Renal cortex interstitium (tissue), 11 donors: ENCODE measurements around the gene GSK3A. TPM values are rescaled to one million over a fixed set of nuclear protein-coding genes. Genes with fewer than 3 reads are reported as not detected.

Experiments used
- DNase-seq, 11 donors: peaks; one replicate each; pipeline ENCODE4 v3.0.0-alpha.2; 2013; ENCODE audit warnings: low read depth in 9 of 11, low spot score in 4 of 11; ENCODE audit errors: extremely low read depth in 1 of 11
- polyA plus RNA-seq, 3 donors: library from polyadenylated mRNA; unstranded; fragments of 120-200 nt; gene quantifications; one replicate each; pipeline ENCODE4 v1.2.1, GENCODE V29; 2013; ENCODE audit not compliant: insufficient read length in 3 of 3

GSK3A gene
- polyA plus RNA-seq, 3 donors: 63.5 to 80.8 (median 74.0) TPM

DNA sequence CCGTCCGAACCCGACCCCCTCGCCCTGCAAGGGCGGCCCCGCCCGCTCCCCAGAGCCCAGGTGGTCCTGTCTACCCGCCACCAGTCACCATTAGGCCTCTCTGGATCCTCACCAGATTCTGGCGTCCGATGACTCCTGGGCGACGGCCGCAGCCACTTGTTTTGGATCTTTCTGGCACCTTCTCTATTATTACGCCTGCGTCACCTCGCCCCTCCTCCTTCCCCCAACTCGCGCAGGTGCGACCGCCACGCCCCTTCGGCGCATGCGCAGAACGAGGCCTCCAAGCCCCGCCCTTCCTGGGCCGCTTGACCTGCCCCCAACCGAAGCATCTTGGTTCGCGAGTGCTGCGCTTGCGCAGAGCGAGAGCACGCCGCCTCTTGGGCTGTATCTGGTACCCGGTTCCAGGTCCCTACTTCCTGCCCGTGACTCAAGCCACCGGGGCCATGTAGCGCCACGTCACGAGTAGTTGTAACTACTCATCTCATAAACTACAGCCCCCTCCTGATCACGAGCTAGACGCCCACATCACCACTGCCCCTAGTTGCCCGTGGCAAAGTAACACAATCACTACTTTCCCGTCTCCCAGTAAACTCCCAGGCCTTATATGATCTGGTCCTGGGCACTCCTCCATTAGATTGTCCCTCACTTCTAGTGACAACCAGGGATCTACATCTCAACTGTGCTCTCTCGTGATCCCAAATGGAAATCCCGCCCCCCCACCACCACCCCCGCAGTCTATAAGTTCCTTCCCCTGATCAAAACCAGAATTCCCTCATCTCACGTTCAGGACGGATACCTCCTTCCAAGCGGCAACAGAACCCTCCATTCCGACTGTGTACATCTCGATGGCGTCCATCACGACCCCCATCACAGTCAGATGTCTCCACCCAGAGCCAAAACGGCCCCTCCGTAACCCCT, 24.6 kb downstream of the GSK3A start, which contains the start of gene DEDD2:
DEDD2 (minus strand) TSS at position 158 of the 918 bp plus-strand sequence. CDS start 670 bp downstream, outside the sequence.
- peak; percentile 87 to 95 (median 91) for DNase-seq

DNA sequence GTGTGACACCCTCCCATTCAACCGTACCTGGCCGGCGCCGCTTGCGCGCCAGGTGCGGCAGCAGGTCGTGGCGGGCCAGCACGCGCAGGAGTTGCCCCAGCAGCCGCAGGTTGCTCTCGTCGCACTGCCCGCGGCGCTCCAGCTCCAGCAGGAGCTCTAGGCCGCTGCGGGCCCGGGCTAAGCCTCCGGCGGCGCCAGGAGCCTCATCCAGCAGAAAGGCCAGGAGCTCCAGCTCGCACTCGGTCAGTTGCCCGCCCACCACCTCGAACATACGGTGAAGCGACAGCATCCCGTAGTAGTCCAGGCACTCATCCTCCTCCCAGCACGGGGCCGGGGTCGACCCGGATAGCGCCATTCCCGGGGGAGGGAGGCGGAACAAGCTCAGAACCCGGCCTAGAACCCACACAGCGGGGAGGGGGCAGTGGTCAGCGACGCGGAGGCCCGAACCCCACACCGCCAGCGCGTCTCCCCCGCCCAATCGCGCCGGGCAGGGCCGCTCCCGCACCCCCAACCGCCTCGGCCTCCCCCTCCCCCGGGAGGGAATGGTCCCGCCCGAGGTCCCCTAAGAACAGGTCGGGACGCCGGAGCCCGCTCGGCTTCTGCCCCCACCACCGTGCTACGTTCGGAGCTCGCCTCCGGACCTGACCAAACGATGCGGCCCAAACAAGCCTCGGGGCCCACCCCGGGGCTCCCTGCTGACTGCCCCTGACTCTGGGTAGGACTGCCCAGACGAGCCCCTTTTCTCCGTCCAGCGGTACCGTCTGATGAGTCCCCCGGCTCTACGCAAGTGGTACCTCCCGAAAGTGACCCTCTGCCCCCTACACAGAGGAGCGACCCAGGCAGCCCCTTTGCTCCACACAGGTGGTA, 25.5 kb downstream of the GSK3A start:
- peak in 7 of 11 donors; percentile 24 to 48 (median 38) for DNase-seq

DNA sequence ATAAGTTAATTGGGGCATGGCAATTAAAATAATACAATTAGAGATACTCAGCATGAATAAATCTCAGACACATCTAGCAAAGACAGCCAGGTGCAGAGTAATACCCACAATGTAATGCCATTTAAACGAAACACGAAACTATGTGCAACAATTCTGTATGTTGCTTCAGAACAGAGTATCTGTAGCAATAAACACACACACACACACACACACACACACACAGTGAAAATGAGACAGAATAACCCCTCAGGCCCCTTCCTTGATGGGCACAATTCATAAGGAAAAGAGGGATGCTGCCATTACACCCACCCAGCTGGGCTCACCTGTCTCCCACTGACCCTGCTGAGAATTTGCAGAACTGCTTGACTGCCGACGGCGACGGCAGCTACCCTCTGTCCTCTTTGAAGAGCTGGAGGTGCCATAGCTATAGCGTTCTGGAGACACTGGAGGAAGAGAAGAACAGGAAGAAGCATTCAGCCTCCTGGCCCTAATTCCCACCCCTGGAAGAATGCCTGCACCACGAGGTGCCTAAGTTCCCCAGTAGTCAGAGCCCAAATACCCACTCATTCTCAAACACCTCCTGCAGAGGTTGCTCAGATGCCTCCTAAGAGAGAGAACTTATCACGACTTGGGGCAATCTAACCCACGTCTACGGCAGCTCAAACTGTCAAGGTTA, 27.5 kb downstream of the GSK3A start:
- no peak for DNase-seq

DNA sequence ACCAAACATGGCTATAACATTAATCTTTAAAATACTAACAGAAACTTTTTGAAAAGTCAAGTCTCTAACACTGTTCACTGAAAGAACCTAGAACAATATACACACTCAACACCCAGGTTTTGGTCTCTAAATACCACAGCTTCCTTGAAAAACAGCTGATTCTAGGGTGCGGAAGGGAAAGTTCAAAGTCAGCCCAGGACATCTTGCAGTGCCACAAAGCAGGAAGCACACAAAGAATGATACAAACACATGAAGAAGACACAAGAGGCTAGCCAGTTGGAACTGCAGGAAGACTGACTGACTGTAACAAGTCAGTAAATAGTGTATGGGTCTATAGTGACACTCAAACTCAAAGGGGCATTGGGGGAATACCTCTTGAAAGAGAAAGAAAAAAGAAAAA, 29.5 kb downstream of the GSK3A start:
- no peak for DNase-seq

DNA sequence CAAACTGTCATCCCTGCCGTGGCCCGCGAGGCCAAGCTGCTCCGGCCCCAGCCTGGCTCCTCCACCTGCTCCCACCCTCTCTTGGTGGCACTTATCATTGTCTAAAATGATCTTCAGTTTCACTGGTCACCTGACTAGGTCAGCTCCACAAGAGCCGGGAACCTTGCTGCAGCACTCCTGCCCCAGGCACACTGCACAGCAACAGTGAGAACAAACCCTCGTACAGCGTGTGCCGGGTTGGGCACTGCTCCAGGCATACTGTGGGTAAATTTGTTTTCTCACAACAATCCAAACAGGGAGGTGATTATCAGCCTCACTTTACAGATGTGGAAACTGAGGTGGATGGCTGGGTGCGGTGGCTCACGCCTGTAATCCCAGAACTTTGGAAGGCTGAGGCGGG, 33.8 kb downstream of the GSK3A start:
- DNase-seq: no peak

- no peak for DNase-seq
These were observed 34.6 kb downstream of the GSK3A start for GRCh38 chr19:42207767-42208271.

- no peak for DNase-seq
These were observed 35.3 kb downstream of the GSK3A start for GRCh38 chr19:42206871-42207755.

GRCh38 chr19:42204664-42205063, 37.7 kb downstream of the GSK3A start:
- DNase-seq: no peak

DNA sequence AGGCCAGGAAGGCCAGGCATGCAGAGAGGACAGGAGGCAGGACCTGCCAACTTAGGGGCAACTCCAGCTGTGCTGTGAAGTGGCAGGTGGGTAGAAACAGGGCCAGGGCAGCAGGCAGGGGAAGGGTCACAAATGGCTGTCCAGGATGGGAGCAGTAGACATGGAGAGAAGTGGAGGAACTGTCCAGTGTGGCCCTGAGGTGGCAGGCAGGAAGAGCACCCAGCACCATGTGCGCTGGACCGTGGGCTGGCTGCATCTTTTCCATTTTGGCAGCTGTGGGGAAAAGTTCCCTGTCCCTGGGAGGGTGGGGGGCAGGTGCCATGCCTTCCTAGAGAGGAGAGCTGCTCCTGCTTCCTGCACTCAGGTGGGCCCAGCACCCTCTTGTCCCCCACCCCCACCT, 38.7 kb downstream of the GSK3A start:
- no peak for DNase-seq

- DNase-seq: no peak
These were observed 40.0 kb downstream of the GSK3A start for GRCh38 chr19:42202290-42202880.

- no peak for DNase-seq
These were observed 40.7 kb downstream of the GSK3A start for GRCh38 chr19:42201489-42202289.

DNA sequence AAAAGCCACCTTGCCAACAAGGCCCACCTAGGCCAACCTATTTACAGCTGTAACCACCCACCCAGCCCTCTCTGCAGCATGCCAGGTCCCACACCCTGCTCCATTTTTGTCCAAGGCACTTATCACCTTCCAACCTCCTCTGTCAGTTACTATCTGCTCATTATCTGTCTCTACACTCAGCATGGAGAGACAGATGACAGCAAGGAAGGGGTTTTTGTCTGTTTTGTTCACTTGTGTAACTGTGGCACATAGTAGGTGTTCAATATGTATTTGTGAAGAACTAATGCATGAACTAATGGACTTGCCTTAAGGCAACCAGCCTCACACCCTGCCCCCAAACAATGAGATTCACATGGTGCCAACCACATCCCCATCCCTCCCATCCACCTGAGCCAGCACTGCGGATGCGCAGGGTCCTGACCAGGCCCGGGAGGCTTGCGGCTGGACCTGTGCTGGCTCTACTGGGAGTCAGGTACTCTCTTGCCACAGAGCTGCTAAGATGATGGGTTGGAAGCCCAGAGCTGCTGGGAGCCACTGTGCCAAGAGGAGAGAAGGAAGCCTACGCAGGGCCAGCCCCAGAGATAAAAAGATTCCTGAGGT, 42.2 kb downstream of the GSK3A start:
- DNase-seq: no peak

- DNase-seq: no peak
These were observed 42.8 kb downstream of the GSK3A start for GRCh38 chr19:42199440-42200115.

- DNase-seq: no peak
These were observed 43.5 kb downstream of the GSK3A start for GRCh38 chr19:42198676-42199439.

- no peak for DNase-seq
These were observed 45.0 kb downstream of the GSK3A start for GRCh38 chr19:42197375-42197817.
